Measurements from ENCODE around the gene CLEC6A.
"Not testable (repeated sequence)": the region's sequence is repeated elsewhere in the genome, so short reads cannot be mapped to it uniquely, and the experiment has no call there.

Gene CLEC6A

GRCh38 chr12:8496074-8496473, 40.3 kb downstream of the CLEC6A start:
- DNase-seq = not testable (repeated sequence)

- no peak for DNase-seq
Measured at GRCh38 chr12:8499616-8500015, 43.9 kb downstream of the CLEC6A start.

- no peak for DNase-seq
Measured at GRCh38 chr12:8501720-8502119, 46.0 kb downstream of the CLEC6A start.

- no peak for DNase-seq
Measured at GRCh38 chr12:8504351-8504750, 48.6 kb downstream of the CLEC6A start.

GRCh38 chr12:8507596-8507995, 51.8 kb downstream of the CLEC6A start:
- no peak for DNase-seq

GRCh38 chr12:8508223-8508622, 52.5 kb downstream of the CLEC6A start:
- no peak for DNase-seq

GRCh38 chr12:8508910-8509841, 53.4 kb downstream of the CLEC6A start:
- no peak for DNase-seq

- DNase-seq = no peak
Measured at GRCh38 chr12:8513256-8513655, 57.5 kb downstream of the CLEC6A start, which contains the start of gene CLEC4D. Gene CLEC4D (plus strand): TSS chr12:8513503. CDS start chr12:8513733, 230 bp downstream.

GRCh38 chr12:8517971-8518370, 62.2 kb downstream of the CLEC6A start:
- no peak for DNase-seq

- no peak for DNase-seq
Measured at GRCh38 chr12:8519171-8519570, 63.4 kb downstream of the CLEC6A start.

- DNase-seq = no peak
Measured at GRCh38 chr12:8527250-8528130, 71.7 kb downstream of the CLEC6A start.
